SK-MEL-5 (cell line): ENCODE data around the gene ZFYVE19. TPM values are rescaled to one million over a fixed set of nuclear protein-coding genes. Genes with fewer than 3 reads are reported as not detected.

Source experiments
- DNase-seq: peaks from one replicate; pipeline ENCODE4 v3.0.0-alpha.2; 2016; ENCODE audit warnings: low read depth, low spot score
- in situ Hi-C: cut with HindIII; loops from 2 replicates; pipeline ENCODE4 v1.10.0; 2016; ENCODE audit warnings: low sequenced_read_pairs, high pct_unique_total_duplicates, low pct_unique_long_range_greater_than_20kb
- total RNA-seq: library from RNA; depleted of rRNA; stranded (reverse); fragments of >200 nt; shearing (Covaris generic); gene quantifications from 2 replicates; pipeline ENCODE4 v1.2.3, GENCODE V29; 2014

The ZFYVE19 gene
- total RNA-seq, 1 experiment from 2014 or later = 9.3 TPM

GRCh38 chr15:40773496-40773895, 33.4 kb upstream of the ZFYVE19 start:
- in situ Hi-C loops = no loop called here

GRCh38 chr15:40773902-40774301, 33.0 kb upstream of the ZFYVE19 start:
- in situ Hi-C loops = no loop called here
- no peak for DNase-seq

More at GRCh38 chr15:40773496-40773895, 33.4 kb upstream of the ZFYVE19 start:
- no peak for DNase-seq

- no peak for DNase-seq
- in situ Hi-C loops = no loop called here
Observed at GRCh38 chr15:40775007-40775406, 31.9 kb upstream of the ZFYVE19 start.

- DNase-seq = no peak
- in situ Hi-C loops = no loop called here
Observed at GRCh38 chr15:40775740-40776536, 31.0 kb upstream of the ZFYVE19 start.

GRCh38 chr15:40776537-40777141, 30.2 kb upstream of the ZFYVE19 start:
- in situ Hi-C loops = no loop called here
- no peak for DNase-seq

GRCh38 chr15:40782609-40783227, 24.2 kb upstream of the ZFYVE19 start:
- in situ Hi-C loops = no loop called here
- peak; percentile 65 for DNase-seq

GRCh38 chr15:40785164-40785563, 21.7 kb upstream of the ZFYVE19 start:
- in situ Hi-C loops = no loop called here
- DNase-seq = no peak

GRCh38 chr15:40785814-40786213, 21.1 kb upstream of the ZFYVE19 start:
- DNase-seq = no peak
- in situ Hi-C loops = no loop called here

- DNase-seq = no peak
- in situ Hi-C loops = no loop called here
Observed at GRCh38 chr15:40787344-40787841, 19.5 kb upstream of the ZFYVE19 start.

- in situ Hi-C loops = no loop called here
- DNase-seq = no peak
Observed at GRCh38 chr15:40787991-40788390, 18.9 kb upstream of the ZFYVE19 start.

GRCh38 chr15:40789119-40789518, 17.8 kb upstream of the ZFYVE19 start:
- no peak for DNase-seq
- in situ Hi-C loops = no loop called here

- DNase-seq = no peak
- in situ Hi-C loops = no loop called here
Observed at GRCh38 chr15:40789999-40790398, 16.9 kb upstream of the ZFYVE19 start.

GRCh38 chr15:40790718-40791117, 16.2 kb upstream of the ZFYVE19 start:
- in situ Hi-C loops = no loop called here
- no peak for DNase-seq

GRCh38 chr15:40792394-40792793, 14.5 kb upstream of the ZFYVE19 start:
- no peak for DNase-seq
- in situ Hi-C loops = no loop called here

- no peak for DNase-seq
- in situ Hi-C loops = no loop called here
Observed at GRCh38 chr15:40793216-40793989, 13.5 kb upstream of the ZFYVE19 start.

- DNase-seq = no peak
- in situ Hi-C loops = no loop called here
Observed at GRCh38 chr15:40796041-40796440, 10.8 kb upstream of the ZFYVE19 start.

- in situ Hi-C loops = no loop called here
- DNase-seq = no peak
Observed at GRCh38 chr15:40796512-40796911, 10.4 kb upstream of the ZFYVE19 start.

GRCh38 chr15:40799523-40799922, 7.4 kb upstream of the ZFYVE19 start:
- in situ Hi-C loops = no loop called here

More at GRCh38 chr15:40799523-40799922, 7.4 kb upstream of the ZFYVE19 start:
- no peak for DNase-seq
